Thyroid gland (tissue), 4 donors: ENCODE results near the gene CSNK2A3. TPM values are rescaled to one million over a fixed set of nuclear protein-coding genes. Genes with fewer than 3 reads are reported as not detected.

Source experiments
- DNase-seq, 2 donors: peaks; one replicate each; pipeline ENCODE4 v3.0.0-alpha.2; 2019
- H3K27ac ChIP-seq, 3 donors: fragments of 200-600 bp; sonication (generic); 1 replicate in 2 of 3; 2 replicates in 1 of 3; pipeline ENCODE4 v1.5.1; 2016 to 2019; ENCODE audit warnings: mild to moderate bottlenecking in 1 of 3, moderate library complexity in 1 of 3
- H3K27me3 ChIP-seq: fragments of 200-600 bp; sonication (generic); one replicate; pipeline ENCODE4 v1.5.1; 2019
- H3K36me3 ChIP-seq, 2 donors: fragments of 200-600 bp; sonication (generic); one replicate each; pipeline ENCODE4 v1.5.1; 2016 to 2019
- H3K4me1 ChIP-seq, 2 donors: fragments of 200-600 bp; sonication (generic); one replicate each; pipeline ENCODE4 v1.5.1; 2017 to 2019
- H3K4me3 ChIP-seq, 3 donors: fragments of 200-600 bp; sonication (generic); replicated peaks in 1 of 3; 1 replicate in 2 of 3; 2 replicates in 1 of 3; pipeline ENCODE4 v1.5.1; 2016; ENCODE audit warnings: mild to moderate bottlenecking in 1 of 3
- H3K9me3 ChIP-seq: fragments of 200-600 bp; sonication (generic); one replicate; pipeline ENCODE4 v1.5.1; 2017
- POLR2A ChIP-seq, 2 donors: fragments of 450-650 bp; IDR thresholded peaks; one replicate each; pipeline ENCODE4 v1.6.1; 2017; ENCODE audit warnings: antibody characterized with exemption in 2 of 2, mild to moderate bottlenecking in 2 of 2, moderate library complexity in 1 of 2
- WGBS, 2 donors: methylation state at CpG; one replicate each; pipeline ENCODE4 v1.1.5; 2017; 5-methylcytosine and 5-hydroxymethylcytosine counted together
- intact Hi-C: fragments of 100-400 bp; cut with DNase I; formaldehyde crosslinking; loops from one replicate; pipeline ENCODE4 v1.15.1; 2023
- total RNA-seq, 4 donors: library from RNA; depleted of rRNA; stranded (reverse); fragments of >200 nt; gene quantifications; one replicate each; pipeline ENCODE4 v1.2.3, GENCODE V29; 2016
- TF ChIP-seq, protein P1 (sequence below), 6 experiments: fragments of 200-600 bp in 3 of 6; fragments of 450-650 bp in 3 of 6; sonication (generic) in 3 of 6; IDR thresholded peaks; one replicate each; pipeline ENCODE4 v1.5.1; 2016 to 2019; ENCODE audit warnings: antibody characterized with exemption in 6 of 6, mild to moderate bottlenecking in 2 of 6, inconsistent platforms in 1 of 6, moderate library complexity in 1 of 6

CSNK2A3 gene
- total RNA-seq, 4 donors from 2014 or later, result 2.8 to 9.5 (median 3.8) TPM

DNA sequence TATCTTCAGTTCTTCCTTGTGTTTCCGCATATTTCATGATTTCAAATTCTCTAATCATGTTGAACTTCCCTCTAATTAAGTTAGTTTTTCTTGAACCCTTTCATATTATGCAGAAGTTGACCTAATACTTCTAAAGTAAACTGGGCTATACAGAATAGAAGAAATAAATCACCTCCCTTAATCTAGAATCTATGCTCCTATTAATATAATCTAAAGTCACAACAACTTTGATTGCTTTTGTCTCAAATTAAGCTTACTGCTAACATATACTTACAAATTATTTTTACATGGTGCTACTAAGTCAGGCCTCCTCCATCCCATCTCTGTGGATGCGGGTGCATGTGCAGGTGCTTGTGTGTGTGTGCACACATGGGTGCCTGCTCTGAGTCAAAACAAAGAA, 27.3 kb upstream of the CSNK2A3 start:
- DNase-seq, result no peak
- no peaks in the 10 kb centered on the region for H3K27me3 ChIP-seq
- H3K36me3 ChIP-seq, result peaks cover 0 to 11% of the 10 kb centered on the region in 2 donors
- TF ChIP-seq, protein P1, sequence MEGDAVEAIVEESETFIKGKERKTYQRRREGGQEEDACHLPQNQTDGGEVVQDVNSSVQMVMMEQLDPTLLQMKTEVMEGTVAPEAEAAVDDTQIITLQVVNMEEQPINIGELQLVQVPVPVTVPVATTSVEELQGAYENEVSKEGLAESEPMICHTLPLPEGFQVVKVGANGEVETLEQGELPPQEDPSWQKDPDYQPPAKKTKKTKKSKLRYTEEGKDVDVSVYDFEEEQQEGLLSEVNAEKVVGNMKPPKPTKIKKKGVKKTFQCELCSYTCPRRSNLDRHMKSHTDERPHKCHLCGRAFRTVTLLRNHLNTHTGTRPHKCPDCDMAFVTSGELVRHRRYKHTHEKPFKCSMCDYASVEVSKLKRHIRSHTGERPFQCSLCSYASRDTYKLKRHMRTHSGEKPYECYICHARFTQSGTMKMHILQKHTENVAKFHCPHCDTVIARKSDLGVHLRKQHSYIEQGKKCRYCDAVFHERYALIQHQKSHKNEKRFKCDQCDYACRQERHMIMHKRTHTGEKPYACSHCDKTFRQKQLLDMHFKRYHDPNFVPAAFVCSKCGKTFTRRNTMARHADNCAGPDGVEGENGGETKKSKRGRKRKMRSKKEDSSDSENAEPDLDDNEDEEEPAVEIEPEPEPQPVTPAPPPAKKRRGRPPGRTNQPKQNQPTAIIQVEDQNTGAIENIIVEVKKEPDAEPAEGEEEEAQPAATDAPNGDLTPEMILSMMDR (IDR thresholded peaks at IDR 0.05), result no peak
- no peak for TF ChIP-seq POLR2A (IDR thresholded peaks at IDR 0.05)
- H3K9me3 ChIP-seq, result no peaks in the 10 kb centered on the region
- H3K27ac ChIP-seq, result no peak overlapping the region
- intact Hi-C loops, result no loop called here
- no peak overlapping the region for H3K4me3 ChIP-seq
- no peaks in the 10 kb centered on the region for H3K4me1 ChIP-seq
- 98 to 99% methylated on average over 2 of the region's 2 CpGs for WGBS, 2 donors

DNA sequence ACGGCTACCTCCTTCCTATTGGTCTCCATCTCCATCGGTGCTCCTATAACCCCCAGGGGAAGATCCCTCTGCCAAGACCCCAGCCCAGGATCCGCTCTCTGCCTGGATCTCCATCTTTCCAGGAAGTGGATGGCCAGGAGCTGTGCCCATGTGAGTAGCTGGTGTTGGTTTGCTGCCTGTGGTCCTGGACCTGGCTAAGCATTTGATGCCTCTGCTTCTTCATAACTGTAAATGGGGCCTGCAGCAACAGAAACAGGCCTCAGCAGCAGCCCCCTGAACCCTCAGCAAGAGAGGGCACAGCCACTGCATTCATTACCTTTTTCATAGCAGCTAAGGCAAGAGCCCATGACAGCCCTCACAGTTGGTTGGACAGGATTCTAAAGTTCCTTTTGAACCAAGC, 26.6 kb upstream of the CSNK2A3 start:
- intact Hi-C loops, result no loop called here
- Histone ChIP-seq H3K36me3 (peaks cover 6 to 14% of the 10 kb centered on the region in 2 donors), H3K9me3 (no peaks in the 10 kb centered on the region), H3K27ac (no peak overlapping the region), H3K4me3 (no peak overlapping the region), H3K27me3 (no peaks in the 10 kb centered on the region), H3K4me1 (no peaks in the 10 kb centered on the region)
- 96 to 97% methylated on average over 3 of the region's 3 CpGs for WGBS, 2 donors
- no peak for DNase-seq
- TF ChIP-seq, protein P1 (IDR thresholded peaks at IDR 0.05), result no peak
- TF ChIP-seq POLR2A (IDR thresholded peaks at IDR 0.05), result no peak

DNA sequence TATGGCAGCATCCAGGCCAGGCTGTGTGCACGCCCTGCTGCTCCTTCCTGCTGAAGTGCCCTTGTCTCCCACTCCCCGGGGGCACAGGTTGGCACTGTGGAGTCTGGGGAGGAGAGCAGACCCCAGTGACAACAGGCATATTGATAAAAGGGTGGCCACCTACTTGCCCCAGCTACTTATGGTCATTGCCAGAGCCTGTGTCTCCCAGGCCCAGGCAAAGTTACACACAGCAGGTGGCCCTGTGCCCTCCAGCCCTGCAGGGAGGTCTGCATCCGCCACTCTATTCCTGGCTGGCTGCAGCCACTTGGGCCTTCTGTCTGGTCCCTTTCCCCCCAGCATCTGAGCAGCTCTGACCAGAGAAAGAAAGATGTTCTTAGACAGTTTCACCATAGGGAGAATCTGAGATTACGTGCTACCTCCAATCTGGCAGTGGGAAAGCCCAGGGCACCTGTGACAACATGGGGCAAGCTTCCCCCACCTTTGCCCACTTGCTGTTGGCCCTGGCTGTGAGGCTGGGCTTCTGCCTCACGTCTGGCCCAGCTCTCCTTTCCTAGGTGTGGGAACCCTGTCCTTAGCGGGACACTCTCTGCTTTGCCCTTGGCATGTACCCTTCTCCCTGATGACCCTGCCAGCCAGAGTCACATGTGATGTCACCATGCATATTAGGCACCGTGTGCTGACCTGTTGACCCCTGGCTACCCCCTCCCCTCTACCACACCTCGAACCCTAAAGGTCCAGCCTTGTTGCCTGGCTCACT, 25.3 kb upstream of the CSNK2A3 start:
- TF ChIP-seq POLR2A (IDR thresholded peaks at IDR 0.05), result no peak
- TF ChIP-seq, protein P1 (IDR thresholded peaks at IDR 0.05), result no peak
- no peak for DNase-seq
- WGBS, 2 donors, result 89 to 93% methylated on average over 8 of the region's 8 CpGs
- no peak overlapping the region for H3K27ac ChIP-seq
- intact Hi-C loops, result no loop called here
- no peaks in the 10 kb centered on the region for H3K27me3 ChIP-seq
- H3K9me3 ChIP-seq, result no peaks in the 10 kb centered on the region
- H3K36me3 ChIP-seq, result peaks cover 9 to 14% of the 10 kb centered on the region in 2 donors
- H3K4me1 ChIP-seq, result no peaks in the 10 kb centered on the region
- H3K4me3 ChIP-seq, result no peak overlapping the region

DNA sequence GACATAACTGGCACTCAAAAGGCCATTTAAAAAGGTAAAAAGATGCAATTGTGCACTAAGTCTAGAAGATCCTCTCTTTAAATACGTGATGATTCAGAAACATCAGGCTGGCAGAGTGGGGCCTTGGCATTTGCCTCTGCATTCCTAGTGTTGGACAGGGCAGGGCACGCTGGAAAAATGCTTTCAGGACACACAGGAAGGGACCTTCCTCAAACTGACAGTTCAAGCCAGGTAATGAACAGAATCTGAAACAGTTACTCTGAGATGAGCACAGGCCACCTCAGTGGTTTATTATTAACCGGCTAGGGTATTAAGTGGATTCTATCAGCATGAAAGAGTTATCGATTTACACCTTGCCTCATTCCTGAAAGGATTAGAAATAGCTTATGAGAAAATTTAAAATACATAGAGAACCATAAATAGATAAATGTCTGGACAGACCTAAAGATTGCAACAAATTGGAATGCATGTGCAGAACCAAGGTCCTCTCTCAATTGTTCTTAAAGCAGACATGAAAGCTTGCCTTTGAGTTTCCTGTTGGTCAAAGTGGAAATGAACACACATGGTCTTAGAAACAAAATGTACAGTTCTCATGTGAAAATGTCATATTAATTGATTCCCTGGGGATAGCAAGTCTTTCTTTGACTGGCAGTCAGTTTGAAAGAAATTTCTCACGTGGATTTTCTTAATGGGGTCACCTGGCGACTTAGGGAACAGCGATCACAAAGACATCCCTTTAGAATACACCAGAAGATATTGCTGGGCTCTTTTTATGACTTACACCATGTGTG, 21.5 kb upstream of the CSNK2A3 start:
- Histone ChIP-seq H3K4me1 (no peaks in the 10 kb centered on the region), H3K36me3 (peaks cover 14 to 17% of the 10 kb centered on the region in 2 donors), H3K27ac (no peak overlapping the region), H3K4me3 (no peak overlapping the region), H3K27me3 (no peaks in the 10 kb centered on the region), H3K9me3 (no peaks in the 10 kb centered on the region)
- no peak for TF ChIP-seq POLR2A (IDR thresholded peaks at IDR 0.05)
- TF ChIP-seq, protein P1 (IDR thresholded peaks at IDR 0.05), result no peak
- DNase-seq, result no peak
- intact Hi-C loops, result no loop called here
- WGBS, 2 donors, result 92 to 96% methylated on average over 7 of the region's 7 CpGs

DNA sequence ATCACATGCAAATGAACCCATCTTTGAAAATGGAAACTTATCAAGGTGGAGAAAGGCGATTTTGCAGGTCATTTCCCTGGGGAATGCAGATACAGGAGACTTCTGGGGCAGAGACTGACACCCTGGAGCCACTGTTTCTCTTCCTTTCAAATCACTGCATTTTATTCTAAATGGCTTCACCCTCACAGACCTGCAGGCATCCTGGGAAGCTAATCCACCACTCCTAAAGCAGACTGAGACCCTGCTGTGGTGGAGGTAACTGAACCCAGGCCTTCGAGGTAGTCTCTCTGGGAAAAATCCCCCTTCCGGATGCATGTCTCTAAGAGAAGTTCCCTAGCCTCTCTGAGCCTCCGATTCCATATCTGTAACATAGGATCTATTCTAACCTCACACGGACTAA, 20.9 kb upstream of the CSNK2A3 start:
- Histone ChIP-seq H3K9me3 (no peaks in the 10 kb centered on the region), H3K36me3 (peaks cover 14 to 17% of the 10 kb centered on the region in 2 donors), H3K27me3 (no peaks in the 10 kb centered on the region), H3K27ac (no peak overlapping the region), H3K4me3 (no peak overlapping the region), H3K4me1 (no peaks in the 10 kb centered on the region)
- intact Hi-C loops, result no loop called here
- WGBS, 2 donors, result 81 to 82% methylated on average over 5 of the region's 5 CpGs
- DNase-seq, result no peak
- TF ChIP-seq, protein P1 (IDR thresholded peaks at IDR 0.05), result no peak
- TF ChIP-seq POLR2A (IDR thresholded peaks at IDR 0.05), result no peak
